ENCODE results near the gene RGS4.

The RGS4 gene

DNA sequence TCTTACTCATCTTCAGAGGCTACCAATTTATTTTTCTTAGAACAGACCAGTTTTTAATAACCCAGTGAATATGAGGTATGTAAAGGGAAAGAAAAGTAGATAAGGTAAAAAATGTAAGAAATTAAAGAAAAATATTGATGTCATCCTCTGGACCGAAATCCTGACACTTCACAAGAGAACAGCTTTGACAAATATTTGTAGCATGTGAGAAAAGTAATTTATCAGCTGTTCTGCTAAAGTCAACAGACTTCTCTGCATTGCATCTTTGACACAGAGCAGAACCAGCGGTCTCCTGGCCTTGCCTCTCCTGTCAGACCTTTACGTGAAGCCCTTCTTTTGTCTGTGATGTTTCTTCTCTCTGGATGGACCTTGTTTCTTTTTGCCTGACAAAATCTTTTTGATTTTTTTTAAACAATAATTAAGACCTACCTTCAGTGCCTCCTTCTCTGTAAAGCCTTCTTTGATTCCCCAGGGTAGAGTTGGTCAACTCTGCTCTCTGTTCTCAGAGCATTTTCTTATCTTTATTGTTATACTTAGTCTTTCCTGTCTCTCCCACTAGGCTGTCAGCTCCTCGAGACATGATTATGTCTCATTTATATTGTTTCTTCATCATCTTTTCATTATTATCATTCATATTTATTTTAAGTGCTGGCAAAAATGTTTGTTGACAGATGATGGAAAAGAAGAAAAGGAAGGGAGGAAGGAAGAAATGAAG lies 35.4 kb downstream of the RGS4 start:
- DNase-seq, result no peak

DNA sequence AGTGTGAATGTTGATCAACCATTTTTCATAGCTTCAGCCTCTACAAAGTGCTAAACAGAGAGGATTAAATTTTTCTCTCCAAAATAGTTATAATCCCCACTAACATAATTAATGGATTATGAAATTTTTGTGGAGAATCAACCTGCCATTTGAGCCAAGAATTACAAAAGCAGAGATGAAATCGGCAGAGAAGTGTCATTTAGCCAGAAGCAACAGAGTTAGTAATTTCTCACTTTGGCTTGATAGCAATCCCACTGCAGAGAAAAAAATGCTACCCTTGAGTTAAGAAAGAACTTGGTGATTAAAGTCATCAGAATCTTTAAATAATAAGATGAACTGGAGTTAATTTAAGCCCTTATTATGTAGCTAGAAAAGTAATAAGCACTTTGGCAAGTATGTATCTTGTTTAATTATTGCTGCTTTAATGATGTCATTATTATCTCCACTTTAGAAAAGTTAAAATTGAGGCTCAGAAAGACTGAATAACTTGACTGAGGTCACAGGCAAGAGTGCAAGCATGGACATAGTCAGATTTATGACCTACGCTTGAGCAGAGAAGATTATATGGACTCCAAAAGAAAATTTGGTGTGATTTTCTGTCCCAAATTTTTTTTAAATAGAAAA lies 37.3 kb downstream of the RGS4 start:
- no peak for DNase-seq

DNA sequence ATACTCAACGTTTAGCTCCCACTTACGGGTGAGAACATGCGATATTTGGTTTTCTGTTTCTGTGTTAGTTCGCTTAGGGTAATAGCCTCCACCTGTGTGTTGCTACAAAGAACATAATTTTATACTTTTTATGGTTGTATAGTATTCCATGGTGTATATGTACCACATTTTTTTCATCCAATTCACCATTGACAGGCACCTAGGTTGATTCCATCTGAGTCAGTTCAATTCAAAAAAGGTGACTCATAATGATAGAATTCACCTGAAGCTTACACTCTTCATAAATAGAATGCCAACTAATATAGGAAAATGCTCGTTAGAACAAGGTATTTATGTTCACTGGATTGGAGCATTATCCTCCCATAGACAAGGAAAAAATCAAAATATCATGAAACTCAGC lies 38.5 kb downstream of the RGS4 start:
- DNase-seq, result no peak

GRCh38 chr1:163115887-163116286 lies 46.7 kb downstream of the RGS4 start:
- no peak for DNase-seq

GRCh38 chr1:163119707-163120106 lies 50.5 kb downstream of the RGS4 start:
- DNase-seq, result no peak

DNA sequence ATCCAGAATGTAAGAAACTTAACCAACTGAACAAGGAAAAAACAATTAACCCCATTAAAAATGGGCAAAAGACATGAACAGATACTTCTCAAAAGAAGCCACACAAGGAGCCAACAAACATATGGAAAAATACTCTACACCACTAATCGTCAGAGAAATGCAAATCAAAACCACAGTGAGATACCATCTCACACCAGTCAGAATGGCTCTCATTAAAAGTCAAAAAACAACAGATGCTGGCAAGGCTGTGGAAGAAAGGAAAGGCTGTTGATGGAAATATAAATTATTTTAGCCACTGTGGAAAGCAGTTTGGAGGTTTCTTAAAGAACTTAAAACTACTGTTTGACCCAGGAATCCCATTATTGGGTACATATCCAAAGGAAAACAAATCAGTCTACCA lies 51.2 kb downstream of the RGS4 start:
- no peak for DNase-seq

DNA sequence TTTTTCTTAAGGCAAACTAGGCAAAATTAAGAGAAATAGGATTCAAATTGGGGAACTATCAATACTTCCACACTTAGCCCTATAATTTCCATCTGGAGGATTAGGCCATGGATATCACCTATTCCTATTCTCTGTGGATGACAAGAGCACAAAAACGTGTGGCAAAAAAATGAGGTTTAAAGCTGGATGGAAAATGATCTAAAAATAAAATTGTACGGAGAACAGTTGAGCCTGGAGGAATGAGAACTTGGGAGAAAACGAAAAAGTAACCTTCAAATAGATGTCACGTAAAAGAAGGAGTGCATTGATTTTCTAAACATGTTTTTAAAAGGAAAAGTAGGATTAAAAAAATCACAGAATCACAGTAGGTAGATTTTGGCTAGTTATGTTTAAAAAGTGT lies 55.7 kb downstream of the RGS4 start:
- DNase-seq, result no peak
